GM18499 (cell line): ENCODE measurements around the gene DUSP9.
A peak's percentile ranks its signal among the peaks of the same experiment; 100 is the strongest.
"Not testable (repeated sequence)": the region's sequence is repeated elsewhere in the genome, so short reads cannot be mapped to it uniquely, and the experiment has no call there.

ENCODE experiments used
- ATAC-seq: cut with Tn5 transposase; IDR thresholded peaks from one replicate; pipeline ENCODE4 v1.9.1; 2021; ENCODE audit warnings: moderate number of reproducible peaks; ENCODE audit not compliant: insufficient read depth, unreplicated experiment

Gene DUSP9, protein sequence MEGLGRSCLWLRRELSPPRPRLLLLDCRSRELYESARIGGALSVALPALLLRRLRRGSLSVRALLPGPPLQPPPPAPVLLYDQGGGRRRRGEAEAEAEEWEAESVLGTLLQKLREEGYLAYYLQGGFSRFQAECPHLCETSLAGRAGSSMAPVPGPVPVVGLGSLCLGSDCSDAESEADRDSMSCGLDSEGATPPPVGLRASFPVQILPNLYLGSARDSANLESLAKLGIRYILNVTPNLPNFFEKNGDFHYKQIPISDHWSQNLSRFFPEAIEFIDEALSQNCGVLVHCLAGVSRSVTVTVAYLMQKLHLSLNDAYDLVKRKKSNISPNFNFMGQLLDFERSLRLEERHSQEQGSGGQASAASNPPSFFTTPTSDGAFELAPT

GRCh38 chrX:153646620-153647373, at the start of gene DUSP9:
TSS of gene DUSP9 (plus strand) at chrX:153647203. CDS start at chrX:153647954, 751 bp downstream.
- no peak for ATAC-seq

DNA sequence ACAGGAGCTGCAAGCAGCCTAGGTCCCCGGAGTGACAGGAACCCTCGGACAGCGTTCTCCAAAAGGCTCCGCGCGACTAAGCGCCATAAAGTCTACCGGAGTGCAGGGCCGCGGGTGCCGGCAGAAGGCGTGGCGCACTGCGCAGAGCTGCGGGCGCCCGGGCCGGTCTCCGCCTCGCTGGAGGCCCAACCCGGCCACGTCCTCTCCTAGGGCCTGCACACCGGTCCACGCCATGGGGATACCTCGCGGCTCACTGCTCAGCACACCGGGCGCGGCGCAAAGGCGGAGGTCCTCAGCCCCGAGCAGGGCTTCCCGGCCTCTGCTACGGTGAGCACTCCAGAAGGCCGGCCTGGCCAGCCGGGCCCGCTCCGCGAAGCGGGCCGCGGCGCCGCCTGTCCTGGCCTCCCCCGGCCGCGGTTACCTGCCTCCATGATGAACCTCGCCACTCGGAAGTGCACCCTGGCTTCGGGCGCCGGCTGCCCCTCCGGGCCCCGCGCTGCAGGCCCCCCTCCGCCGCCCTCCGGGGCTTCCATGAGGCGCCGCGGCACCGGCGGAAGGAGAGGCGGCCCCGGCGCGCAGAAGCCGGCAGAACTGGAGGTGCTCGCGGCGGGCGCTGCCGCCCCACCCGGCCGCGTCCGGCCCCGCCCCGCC, 48.3 kb upstream of the DUSP9 start, which contains the start of gene CCNQ:
Gene CCNQ (minus strand): TSS at position 599 of the 651 bp plus-strand sequence. CDS start 66 bp downstream, at position 533.
- peak; percentile 12 for ATAC-seq

DNA sequence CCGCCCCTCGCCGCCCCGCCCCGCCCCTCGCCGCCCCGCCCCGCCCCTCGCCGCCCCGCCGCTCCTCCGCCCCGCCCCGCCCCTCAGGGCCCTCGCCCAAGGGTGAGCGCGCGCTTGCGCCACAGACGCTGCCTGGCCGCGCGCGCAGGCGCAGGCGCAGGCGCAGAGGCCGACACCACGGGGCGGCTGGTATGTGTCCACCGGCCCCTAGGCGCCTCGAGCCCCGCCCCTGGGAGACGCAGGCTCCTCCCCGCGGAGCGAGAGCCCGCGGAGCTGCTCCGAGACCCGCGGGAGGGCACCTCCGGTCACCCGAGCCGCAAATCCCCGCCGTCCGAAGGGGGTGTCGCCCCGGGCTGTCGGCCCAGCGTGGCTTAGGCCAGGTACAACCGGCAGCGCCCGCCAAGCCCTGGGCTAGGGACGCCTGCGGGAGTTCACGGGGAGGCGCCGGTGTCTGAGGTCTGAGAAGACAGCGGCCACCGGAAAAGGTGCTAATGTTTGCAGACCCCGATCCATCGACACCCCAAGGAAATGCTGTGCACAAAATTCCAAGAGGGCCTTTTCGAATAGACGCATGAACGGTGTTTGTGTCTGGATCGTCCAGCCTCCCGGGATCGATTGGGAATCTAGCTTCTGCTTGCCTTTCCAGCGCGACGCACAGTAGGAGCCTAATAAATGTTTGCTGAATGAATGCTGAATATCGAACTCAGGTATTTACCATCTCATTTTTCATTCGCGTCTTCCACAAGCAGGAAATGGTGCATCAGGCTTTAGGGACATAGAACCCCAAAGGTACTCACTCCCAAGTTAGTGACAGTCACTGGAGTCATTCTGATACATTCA, 47.6 kb upstream of the DUSP9 start:
- ATAC-seq = peak; percentile 46

DNA sequence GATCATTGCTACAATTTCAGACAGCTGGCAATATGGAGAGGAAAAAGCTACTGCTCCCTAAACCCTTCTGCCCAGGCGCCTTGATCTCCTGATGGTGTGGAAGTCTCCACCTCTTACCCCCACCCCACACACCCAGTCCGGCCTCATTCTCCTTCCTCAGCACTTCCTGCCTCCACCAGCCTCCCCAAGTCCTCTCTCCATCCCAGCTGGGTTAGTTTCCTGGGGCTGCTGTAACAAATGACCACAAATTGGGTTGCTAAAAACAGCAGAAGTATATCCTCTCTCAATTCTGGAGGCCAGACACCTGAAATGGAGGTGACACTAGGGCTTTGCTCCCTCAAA, 47.0 kb upstream of the DUSP9 start:
- ATAC-seq = no peak

GRCh38 chrX:153600921-153601320, 46.1 kb upstream of the DUSP9 start:
- no peak for ATAC-seq

- ATAC-seq = no peak
These were observed 45.4 kb upstream of the DUSP9 start for GRCh38 chrX:153601511-153602110.

DNA sequence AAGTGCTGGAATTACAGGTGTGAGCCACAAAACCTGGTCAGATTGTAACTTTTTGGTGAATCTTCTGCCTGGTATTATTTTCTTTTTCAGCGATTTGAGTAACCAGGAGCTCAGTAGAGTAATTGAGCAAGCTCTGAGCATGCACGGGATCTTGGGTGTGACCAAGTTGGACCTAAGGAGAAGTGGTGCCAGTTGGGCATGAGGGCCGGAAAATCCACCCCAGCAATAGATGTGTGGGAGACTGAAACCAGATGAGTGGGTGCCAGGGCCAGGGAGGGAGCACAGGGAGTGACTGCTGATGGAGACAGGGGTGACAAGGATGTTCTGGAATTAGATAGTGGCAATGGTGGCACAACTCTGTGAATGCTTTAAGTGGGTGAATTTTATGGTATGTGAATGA, 44.4 kb upstream of the DUSP9 start:
- ATAC-seq = no peak

- no peak for ATAC-seq
These were observed 43.8 kb upstream of the DUSP9 start for GRCh38 chrX:153603131-153603656.

DNA sequence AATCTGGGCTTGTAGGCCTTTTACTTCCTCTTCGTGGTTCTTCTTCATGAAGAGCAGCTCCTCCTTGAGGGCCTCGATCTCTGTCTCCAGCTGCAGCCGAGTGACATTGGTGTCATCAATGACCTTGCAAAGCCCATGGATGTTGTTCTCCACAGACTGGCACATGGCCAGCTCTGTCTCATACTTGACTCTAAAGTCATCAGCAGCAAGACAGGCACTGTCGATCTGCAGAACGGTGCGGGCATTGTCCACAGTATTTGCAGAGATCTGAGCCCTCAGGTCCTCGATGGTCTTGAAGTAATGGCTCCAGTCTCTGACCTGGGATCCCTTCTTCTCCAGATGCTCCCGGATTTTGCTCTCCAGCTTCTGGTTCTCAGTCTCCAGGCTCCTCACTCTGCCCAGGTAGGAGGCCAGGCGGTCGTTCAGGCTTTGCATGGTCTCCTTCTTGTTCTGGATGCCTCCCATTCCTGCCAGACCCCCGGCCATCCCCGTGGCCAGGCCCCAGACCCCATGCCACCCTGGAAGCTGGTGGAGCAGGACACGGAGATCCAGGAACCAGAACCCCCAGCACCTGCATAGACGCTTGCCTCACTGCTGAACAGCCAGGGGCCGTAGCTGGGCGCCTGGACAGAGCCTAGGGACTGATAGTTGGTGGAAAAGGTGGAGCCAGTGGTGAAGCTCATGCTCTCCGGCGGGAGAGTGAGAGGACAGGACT, 42.2 kb upstream of the DUSP9 start:
- ATAC-seq = not testable (repeated sequence)

DNA sequence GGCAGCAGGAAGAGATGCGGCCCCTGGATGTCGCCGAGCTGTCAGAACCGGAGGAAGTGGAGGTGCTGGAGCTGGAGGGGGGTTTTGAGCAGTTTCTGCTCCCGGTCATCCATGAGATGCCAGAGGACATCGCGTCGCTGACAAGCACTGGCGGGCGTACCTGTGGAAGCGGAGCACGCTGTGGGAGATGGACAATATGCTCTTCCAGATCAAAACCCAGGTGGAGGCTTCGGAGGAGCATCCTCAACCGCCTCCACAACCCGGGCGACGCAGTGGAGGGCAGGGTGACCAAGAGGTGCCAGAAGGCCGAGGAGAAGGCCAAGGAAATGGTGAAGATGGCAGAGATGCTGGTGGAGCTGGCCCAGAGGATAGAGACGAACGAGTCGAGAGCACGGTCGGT, 40.5 kb upstream of the DUSP9 start:
- ATAC-seq = no peak

GRCh38 chrX:153608376-153608775, 38.6 kb upstream of the DUSP9 start:
- ATAC-seq = no peak

DNA sequence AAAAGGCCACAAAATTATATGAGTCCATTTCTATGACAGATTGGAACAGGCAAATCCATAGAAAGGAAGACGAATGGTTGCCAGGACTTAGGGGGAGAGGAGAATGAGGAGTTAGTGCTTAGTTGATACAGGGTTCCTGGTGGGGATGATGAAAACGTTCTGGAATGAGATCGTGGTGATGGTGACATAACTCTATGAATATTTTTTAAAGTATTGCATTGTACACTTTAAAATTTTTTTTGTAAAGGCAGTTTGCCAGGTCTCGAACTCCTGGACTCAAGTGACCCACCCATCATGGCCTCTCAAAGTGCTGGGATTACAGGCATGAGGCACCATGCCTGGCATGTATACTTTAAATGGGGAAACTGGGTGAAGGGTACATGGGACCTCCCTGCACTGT, 38.2 kb upstream of the DUSP9 start:
- no peak for ATAC-seq

DNA sequence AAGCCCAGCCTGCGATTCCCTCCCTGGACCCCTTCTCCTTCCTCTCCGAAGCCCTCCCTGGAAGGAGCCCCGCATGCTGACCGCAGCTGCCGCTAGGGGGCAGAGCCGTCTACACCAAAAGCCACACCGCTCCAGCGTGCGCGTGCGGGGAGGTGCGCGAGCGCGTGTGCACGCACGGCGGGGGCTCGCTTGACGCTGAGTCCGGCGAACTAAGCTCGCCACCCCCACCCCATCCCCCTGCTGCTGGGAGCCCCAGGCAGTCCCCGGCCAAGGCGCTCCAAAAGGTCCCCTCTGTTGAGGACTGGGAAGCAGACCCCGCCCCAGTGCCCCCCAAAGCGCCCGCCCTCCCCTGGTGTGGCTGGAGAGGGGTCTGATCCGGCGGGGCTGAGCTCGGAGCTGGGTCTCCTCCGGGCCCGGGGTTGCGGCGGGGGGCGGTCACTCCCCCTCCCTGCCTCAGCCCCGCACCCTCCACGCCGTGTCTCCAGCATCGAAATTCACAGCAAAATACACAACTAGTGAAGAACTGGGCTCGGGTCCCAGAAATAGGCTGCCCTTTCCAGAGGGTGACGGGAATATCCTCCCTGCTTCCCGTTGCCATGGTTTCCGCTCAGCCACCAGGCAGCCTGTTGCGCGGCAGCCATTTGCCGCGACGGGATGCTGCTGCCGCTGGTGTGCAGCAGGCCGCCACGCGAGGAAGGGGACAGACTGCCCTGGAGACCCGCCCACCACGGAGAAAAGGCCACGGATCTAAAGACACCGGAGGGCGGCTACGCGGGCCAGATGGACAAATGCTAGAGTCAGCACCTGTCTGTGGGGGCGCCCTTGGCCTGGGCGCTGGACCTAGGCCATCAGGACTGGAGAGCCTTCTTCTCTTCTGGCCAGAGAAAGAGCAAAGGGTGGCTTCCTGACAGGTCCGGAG, 36.8 kb upstream of the DUSP9 start:
- no peak for ATAC-seq

GRCh38 chrX:153610836-153611213, 36.2 kb upstream of the DUSP9 start:
- no peak for ATAC-seq

- no peak for ATAC-seq
These were observed 35.5 kb upstream of the DUSP9 start for GRCh38 chrX:153611298-153612095.

DNA sequence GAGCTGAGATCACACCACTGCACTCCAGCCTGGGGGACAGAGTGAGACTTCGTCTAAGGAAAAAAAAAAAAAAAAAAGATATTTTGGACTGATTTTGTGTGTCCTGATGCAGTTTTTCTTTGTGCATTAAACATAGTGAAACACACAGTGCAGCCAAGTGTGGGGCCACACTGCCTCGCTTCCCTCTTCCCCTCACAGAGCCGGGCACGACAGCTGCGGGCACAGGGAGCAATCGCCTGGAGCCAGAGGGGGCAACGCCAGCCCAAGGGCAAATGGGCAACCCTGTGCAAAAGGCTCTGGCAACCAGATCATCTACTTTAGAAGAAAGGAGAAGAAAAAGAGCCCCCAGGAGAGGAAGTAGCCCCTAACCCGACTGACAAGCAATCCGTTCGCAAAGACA, 34.6 kb upstream of the DUSP9 start:
- no peak for ATAC-seq

DNA sequence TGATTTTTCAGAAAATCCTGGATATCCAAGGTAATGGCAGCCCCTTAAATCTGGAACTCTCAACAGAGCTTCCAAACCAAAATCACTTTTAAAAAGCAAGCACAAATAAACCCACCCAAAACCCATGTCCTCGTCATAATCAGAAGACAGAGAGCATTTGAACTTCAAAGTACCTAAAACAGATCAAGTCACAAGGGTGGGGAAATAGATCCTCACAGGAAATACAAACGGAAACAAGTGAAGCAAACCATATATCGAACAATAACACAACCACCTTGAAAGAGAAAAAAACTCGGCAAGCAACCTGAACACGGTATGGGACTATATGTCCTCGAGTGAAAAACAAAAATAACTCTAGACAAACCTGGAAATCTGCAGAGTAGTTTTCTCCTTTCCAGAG, 32.2 kb upstream of the DUSP9 start:
- ATAC-seq = no peak
